Adipocyte (in vitro differentiated cells): ENCODE data around the gene CBX5.
A peak's percentile ranks its signal among the peaks of the same experiment; 100 is the strongest.
"Not testable (repeated sequence)": the region's sequence is repeated elsewhere in the genome, so short reads cannot be mapped to it uniquely, and the experiment has no call there.

Experiments used
- DNase-seq: peaks from one replicate; pipeline ENCODE4 v3.0.0-alpha.2; 2015; ENCODE audit warnings: low read depth
- H3K27me3 ChIP-seq: replicated peaks from 2 replicates; pipeline ENCODE4 v1.7.0; 2013; ENCODE audit warnings: mild to moderate bottlenecking, low read length, moderate library complexity; ENCODE audit not compliant: control insufficient read depth, insufficient read depth
- H3K36me3 ChIP-seq: 2 replicates; pipeline ENCODE4 v1.7.0; 2013; ENCODE audit warnings: low read length, mild to moderate bottlenecking, moderate library complexity; ENCODE audit not compliant: control insufficient read depth, insufficient read depth, severe bottlenecking
- H3K4me1 ChIP-seq: 2 replicates; pipeline ENCODE4 v1.7.0; 2013; ENCODE audit warnings: mild to moderate bottlenecking, low read length, moderate library complexity; ENCODE audit not compliant: control insufficient read depth, insufficient read depth
- H3K4me3 ChIP-seq: 2 replicates; pipeline ENCODE4 v1.7.0; 2013; ENCODE audit warnings: mild to moderate bottlenecking, low read length, moderate library complexity
- H3K9ac ChIP-seq: 2 replicates; pipeline ENCODE4 v1.7.0; 2013; ENCODE audit warnings: mild to moderate bottlenecking, low read length, moderate library complexity
- H3K9me3 ChIP-seq: 2 replicates; pipeline ENCODE4 v1.7.0; 2013; ENCODE audit warnings: mild to moderate bottlenecking, low read length, moderate library complexity; ENCODE audit not compliant: control insufficient read depth

The CBX5 gene

DNA sequence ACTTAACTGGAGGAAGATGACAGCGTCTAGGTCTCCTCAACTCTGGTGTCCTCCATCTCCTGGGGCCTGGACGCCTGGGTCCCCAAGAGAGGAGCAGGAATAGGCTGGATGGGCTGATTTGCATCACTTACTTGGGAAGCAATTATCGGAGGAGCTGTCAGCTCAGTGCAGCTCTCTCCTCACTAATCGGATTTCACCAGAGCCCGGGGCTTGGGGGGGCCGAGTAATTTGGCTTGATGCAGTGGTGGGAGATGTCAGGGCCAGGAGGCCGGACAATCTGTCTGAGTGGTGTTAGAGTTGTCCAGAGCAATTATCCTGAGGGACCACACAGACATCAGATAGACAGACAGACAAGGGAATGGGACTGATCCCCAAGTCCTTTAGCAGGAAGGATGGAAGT, 86.5 kb downstream of the CBX5 start:
- Histone ChIP-seq H3K36me3 (no peaks in the 10 kb centered on the region), H3K27me3 (no peaks in the 10 kb centered on the region), H3K4me3 (no peak overlapping the region), H3K9ac (no peak overlapping the region), H3K9me3 (no peaks in the 10 kb centered on the region), H3K4me1 (peaks cover 26% of the 10 kb centered on the region)
- no peak for DNase-seq

DNA sequence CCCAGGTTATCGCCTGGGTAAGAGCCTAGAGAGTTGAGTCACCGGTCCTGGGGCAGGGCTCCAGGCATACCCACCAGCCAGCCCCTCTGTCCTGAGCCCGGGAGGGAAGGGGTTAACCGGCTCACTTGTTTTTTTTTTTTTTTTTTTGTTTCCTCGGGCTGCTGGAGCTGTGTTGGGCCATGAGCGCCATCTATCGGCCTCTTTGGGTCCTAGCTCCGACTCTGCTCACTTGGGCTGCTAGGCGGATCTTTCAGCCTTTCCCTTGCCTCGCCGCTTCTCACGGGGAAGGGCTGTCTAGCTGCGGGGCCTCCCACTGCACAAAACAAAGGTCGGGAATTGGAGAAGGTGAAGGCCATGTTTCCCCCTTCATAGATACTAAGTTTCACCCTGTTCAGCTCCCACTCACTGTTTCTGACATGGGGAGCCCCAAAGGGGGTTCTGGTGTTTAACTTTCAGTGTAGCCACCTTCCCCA, 88.3 kb downstream of the CBX5 start:
- Histone ChIP-seq H3K27me3 (no peaks in the 10 kb centered on the region), H3K9me3 (no peaks in the 10 kb centered on the region), H3K9ac (peak overlapping the region; percentile 57), H3K4me3 (no peak overlapping the region), H3K4me1 (peaks cover 21% of the 10 kb centered on the region), H3K36me3 (no peaks in the 10 kb centered on the region)
- DNase-seq: peak; percentile 93

DNA sequence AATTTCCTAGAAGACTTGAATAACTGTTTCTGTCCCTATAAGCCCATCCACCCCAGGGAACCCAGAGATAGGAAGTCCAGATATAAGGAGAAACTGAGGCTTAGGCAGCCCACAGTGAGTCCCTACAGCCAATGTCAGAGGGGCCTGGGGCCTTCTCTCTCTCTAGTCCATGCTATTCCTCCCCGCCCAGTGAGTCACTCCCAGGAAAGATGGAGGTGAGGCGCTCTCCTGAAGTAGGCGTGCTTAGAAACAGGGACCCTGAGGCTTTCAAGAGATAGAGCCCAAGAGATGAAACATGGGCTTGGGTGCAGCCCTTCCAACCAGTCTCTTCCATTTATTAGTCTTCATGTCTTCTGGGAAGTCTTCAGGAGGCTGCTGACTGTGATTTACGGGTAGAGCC, 88.8 kb downstream of the CBX5 start:
- Histone ChIP-seq H3K9me3 (no peaks in the 10 kb centered on the region), H3K36me3 (no peaks in the 10 kb centered on the region), H3K4me3 (no peak overlapping the region), H3K27me3 (no peaks in the 10 kb centered on the region), H3K9ac (peak overlapping the region; percentile 42), H3K4me1 (peaks cover 21% of the 10 kb centered on the region)
- DNase-seq: no peak

DNA sequence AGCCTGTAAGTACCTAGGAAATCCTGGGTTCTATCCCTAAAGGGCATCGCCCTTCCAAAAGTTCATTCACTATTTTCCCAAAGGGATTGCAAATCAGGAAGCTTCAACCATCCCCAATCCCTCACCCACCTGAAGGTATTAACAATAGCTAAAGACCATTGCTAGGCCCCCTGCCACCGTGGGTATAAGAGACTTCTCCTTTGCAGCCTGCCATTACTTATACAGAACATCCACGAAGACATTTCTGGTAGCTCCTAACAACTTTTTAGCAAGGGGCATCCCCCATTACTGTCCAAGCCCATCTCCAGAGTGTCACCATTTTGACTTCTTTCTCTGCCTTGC, 90.8 kb downstream of the CBX5 start:
- DNase-seq: no peak
- Histone ChIP-seq H3K36me3 (no peaks in the 10 kb centered on the region), H3K9me3 (no peaks in the 10 kb centered on the region), H3K27me3 (no peaks in the 10 kb centered on the region), H3K9ac (peak overlapping the region; percentile 2), H3K4me1 (peaks cover 21% of the 10 kb centered on the region), H3K4me3 (peak overlapping the region; percentile 57)

DNA sequence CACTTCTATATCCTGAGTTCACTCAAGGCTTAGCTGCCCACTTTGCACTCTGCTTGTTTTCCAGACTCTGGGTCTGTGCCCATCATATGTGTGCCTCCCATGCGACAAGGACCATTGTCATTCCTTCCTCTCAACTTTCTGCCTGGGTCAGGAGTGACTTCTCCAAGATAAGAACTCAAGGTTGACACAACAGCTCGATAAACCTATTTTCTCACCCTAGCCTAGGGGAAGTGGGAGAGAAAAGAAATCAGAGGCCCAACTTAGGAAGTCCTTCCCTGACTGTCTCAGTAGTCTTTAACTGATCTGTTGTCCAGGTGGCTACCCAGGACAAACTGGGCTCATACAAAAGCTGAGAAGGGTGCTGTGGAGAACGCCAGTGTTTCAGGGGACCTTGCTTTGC, 92.8 kb downstream of the CBX5 start:
- DNase-seq: no peak
- no peaks in the 10 kb centered on the region for H3K9me3 ChIP-seq
- no peak overlapping the region for H3K9ac ChIP-seq
- H3K4me1 ChIP-seq: peaks cover 21% of the 10 kb centered on the region
- H3K27me3 ChIP-seq: no peaks in the 10 kb centered on the region
- no peak overlapping the region for H3K4me3 ChIP-seq
- peaks cover under 1% of the 10 kb centered on the region for H3K36me3 ChIP-seq

DNA sequence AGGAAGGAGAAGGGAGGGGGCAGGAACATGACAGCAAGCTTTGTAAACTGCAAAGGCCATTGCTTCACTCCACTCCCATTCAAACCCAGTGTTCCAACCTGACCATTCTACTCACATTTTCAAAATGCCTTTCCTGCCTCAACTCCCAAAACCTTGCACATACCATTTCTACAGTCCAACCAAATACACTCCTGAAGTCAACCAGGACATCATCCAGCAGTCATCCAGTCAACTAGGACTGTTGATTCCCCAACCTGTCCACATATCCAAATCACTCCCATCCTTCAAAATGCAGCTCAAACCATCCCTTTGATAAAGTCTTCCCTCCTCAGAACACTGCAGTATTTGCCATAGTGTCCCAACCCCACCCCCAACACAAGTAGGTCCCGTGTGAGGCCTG, 94.0 kb downstream of the CBX5 start:
- no peaks in the 10 kb centered on the region for H3K9me3 ChIP-seq
- no peak overlapping the region for H3K9ac ChIP-seq
- H3K4me3 ChIP-seq: no peak overlapping the region
- peaks cover 9% of the 10 kb centered on the region for H3K36me3 ChIP-seq
- no peaks in the 10 kb centered on the region for H3K27me3 ChIP-seq
- peaks cover 11% of the 10 kb centered on the region for H3K4me1 ChIP-seq
- no peak for DNase-seq

DNA sequence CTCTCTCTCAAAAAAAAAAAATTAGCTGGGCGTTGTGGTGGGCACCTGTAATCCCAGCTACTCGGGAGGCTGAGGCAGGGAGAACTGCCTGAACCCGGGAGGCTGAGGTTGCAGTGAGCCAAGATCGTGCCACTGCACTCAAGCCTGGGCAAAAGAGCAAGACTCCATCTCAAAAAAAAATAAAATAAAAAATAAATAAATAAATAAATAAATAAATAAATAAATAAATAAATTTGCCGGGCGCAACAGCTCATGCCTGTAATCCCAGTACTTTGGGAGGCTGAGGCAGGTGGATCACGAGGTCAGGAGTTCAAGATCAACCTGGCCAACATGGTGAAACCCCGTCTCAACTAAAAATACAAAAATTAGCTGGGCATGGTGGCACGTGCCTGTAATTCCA, 94.6 kb downstream of the CBX5 start:
- not testable (repeated sequence) for H3K27me3 ChIP-seq, H3K4me3 ChIP-seq, H3K4me1 ChIP-seq, H3K9ac ChIP-seq, DNase-seq, H3K9me3 ChIP-seq
- peaks cover 12% of the 10 kb centered on the region for H3K36me3 ChIP-seq

DNA sequence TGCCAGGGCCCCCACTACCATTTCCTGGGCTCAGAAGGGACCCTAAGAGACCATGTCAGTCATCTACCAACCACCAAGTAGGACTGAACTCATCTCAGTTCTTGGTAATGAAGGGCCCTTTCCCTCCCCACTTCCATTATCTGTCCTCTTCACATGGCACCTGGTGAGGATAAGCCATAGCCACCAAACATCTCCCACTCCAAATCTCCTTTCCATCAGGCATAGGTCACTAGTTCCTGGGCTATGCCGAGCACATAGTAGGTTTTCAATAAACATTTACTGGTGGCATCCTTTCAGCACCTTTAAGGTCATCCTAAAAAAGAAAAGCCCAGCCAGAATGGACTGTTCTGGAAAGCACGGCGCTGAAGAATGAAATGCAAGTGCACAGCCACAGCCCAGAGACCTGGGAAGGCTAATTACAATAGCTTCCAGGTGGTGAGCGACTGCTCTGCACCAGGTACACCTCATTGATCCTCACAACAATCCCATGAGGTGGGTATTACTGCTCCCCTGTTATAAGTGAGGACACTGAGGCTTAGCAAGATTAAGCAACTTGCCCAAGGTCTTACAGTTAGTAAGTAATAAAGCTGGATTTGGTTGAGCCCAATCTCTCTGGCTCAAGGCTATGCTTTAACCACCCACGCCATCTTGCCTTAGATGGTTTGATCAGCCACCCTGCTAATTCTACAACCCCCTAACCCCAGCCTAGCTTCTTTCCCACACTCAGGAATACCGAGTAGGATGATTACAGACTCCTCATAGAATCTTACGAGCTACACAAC, 95.7 kb downstream of the CBX5 start:
- H3K9ac ChIP-seq: no peak overlapping the region
- H3K27me3 ChIP-seq: no peaks in the 10 kb centered on the region
- DNase-seq: no peak
- no peaks in the 10 kb centered on the region for H3K9me3 ChIP-seq
- no peak overlapping the region for H3K4me3 ChIP-seq
- peaks cover 6% of the 10 kb centered on the region for H3K4me1 ChIP-seq
- peaks cover 12% of the 10 kb centered on the region for H3K36me3 ChIP-seq

DNA sequence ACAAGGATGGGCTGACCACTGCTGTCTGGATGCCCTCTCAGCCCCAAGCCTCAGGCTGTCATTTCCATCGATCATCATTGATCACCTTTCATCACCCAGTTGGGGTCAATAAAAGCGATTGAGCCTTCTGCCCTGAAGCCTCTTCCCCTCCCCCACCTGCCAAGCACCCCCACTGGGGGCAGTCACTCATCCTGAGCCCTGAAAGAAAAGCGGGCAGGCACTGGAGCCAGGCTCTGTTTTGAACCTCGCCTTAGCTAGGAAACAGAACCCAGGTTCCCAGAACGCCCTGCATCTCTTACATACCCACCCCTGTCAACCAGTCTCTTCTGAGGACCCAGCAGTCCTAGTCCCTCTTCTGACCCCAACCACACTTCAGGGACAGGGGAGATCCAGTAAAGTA, 96.9 kb downstream of the CBX5 start:
- Histone ChIP-seq H3K4me1 (peaks cover 3% of the 10 kb centered on the region), H3K27me3 (no peaks in the 10 kb centered on the region), H3K9me3 (no peaks in the 10 kb centered on the region), H3K9ac (no peak overlapping the region), H3K4me3 (no peak overlapping the region), H3K36me3 (peaks cover 12% of the 10 kb centered on the region)
- no peak for DNase-seq

DNA sequence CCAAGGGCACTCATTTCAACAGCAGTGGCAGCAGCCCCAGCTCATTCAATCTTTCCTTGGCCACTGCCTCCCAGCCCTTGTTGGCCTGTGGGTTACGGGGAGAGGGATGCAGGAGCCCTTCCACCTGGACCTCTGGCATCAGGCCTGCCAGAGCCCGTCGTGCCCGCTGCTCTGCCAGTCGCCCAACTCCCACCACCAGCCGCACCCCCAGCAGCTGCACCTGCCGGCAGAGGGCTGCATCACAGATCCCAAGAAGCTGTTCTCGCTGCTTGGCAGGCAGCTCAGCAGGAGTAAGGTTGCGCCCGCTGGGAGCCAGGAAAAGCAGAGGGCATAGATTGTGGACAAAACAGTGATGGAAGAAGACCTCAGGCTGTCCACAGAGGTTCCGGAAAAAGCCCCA, 97.8 kb downstream of the CBX5 start:
- no peak for DNase-seq
- Histone ChIP-seq H3K9me3 (no peaks in the 10 kb centered on the region), H3K4me3 (no peak overlapping the region)

More for the DNA sequence above, 97.8 kb downstream of the CBX5 start:
- no peak overlapping the region for H3K9ac ChIP-seq
- peaks cover 12% of the 10 kb centered on the region for H3K36me3 ChIP-seq
- H3K4me1 ChIP-seq: no peaks in the 10 kb centered on the region
- H3K27me3 ChIP-seq: no peaks in the 10 kb centered on the region
